Mammary epithelial cell (primary cell): Measurements from ENCODE around the gene PPP1R1B.
"Not testable (repeated sequence)": the region's sequence is repeated elsewhere in the genome, so short reads cannot be mapped to it uniquely, and the experiment has no call there.

Experiments
- CTCF ChIP-seq, 2 donors: IDR thresholded peaks in 1 of 2; conservative IDR thresholded peaks in 1 of 2; 2 replicates each; pipeline ENCODE4 v1.5.1; 2011 to 2012; ENCODE audit warnings: inconsistent platforms in 2 of 2, low read length in 2 of 2, mild to moderate bottlenecking in 2 of 2, control low read depth in 1 of 2, low read depth in 1 of 2; ENCODE audit not compliant: insufficient read depth in 1 of 2; ENCODE audit errors: extremely low read depth in 1 of 2
- EZH2 ChIP-seq: IDR thresholded peaks from 2 replicates; pipeline ENCODE4 v1.6.1; 2012; ENCODE audit warnings: low read length, inconsistent platforms, borderline replicate concordance

GRCh38 chr17:39590180-39590579 is 36.6 kb upstream of the PPP1R1B start:
- not testable (repeated sequence) for TF ChIP-seq CTCF (conservative IDR thresholded peaks at IDR 0.05 in 1 of 2, IDR thresholded peaks at IDR 0.05 in 1 of 2; ENCODE audit: extremely low read depth in 1 of 2, insufficient read depth in 1 of 2, low read depth in 1 of 2, low read length in 2 of 2); EZH2
